ENCODE measurements around the gene PRPF40A. TPM values are rescaled to one million over a fixed set of nuclear protein-coding genes. Genes with fewer than 3 reads are reported as not detected.

PRPF40A gene
- total and polyA plus RNA-seq, 10 of the 15 experiments (the other 5 are each of a cell fraction or from before 2014, with no cell fraction given): 97.8 to 197 (median 144) TPM

DNA sequence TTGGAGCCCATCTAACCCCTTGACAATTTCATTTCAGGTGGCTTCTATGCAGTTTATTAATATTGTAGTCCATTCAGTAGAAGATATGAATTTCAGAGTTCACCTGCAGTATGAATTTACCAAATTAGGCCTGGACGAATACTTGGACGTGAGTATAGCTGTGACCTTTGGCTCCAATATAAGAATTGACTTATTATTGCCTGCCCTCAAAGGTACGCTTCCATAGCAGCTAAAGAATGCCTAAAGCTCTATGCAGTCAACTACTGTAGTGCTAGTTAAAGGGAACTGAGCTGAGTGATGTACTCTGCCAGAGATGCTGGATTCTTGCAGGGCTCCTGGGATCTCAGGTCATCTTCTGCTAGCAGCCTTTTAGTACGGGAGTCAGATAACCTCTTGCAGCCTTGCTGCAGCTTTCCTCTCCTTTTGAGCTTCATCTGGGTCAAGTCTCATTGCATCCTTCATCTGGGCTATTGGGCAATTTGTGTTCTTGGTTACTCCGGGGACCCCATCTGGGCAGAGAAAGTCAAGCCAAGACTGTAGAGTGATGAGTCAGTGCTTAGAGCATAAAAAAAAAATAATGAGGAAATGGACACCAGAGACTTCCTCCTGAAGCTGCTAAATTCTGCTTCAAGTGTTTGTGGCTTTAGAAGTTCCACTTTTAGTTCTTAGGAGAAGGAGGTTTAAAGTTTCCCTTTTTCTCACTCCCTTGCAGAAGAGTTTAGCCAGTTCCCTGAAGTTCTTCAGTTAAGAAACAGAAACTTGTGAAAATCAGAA, 105.6 kb downstream of the PRPF40A start (continued):
- TF ChIP-seq IKZF2 (IDR thresholded peaks at IDR 0.05) (peak; percentile 92 to 96), MEF2B (IDR thresholded peaks at IDR 0.05; ENCODE audit: partially characterized antibody, poor library complexity, severe bottlenecking) (peak; percentile 66), EGR1 (IDR thresholded peaks at IDR 0.05; ENCODE audit: borderline replicate concordance in 1 of 2, low read depth in 2 of 2, low read length in 2 of 2) (no peak), SUZ12 (IDR thresholded peaks at IDR 0.05; ENCODE audit: unreplicated experiment) (no peak), HCFC1 (IDR thresholded peaks at IDR 0.05; ENCODE audit: low read length) (no peak), ETV6 (conservative IDR thresholded peaks at IDR 0.05 in 1 of 2, IDR thresholded peaks at IDR 0.05 in 1 of 2; ENCODE audit: borderline replicate concordance in 1 of 2, low read depth in 1 of 2) (peak in 1 of 2 experiments; percentile 89; a peak in 2 of 4 replicates), PAX8 (IDR thresholded peaks at IDR 0.05) (no peak), BHLHE40 (IDR thresholded peaks at IDR 0.05; ENCODE audit: borderline replicate concordance in 1 of 2, low read depth in 2 of 2, low read length in 1 of 2) (0 out of 4 replicates have a peak, but pooled peaks of 1 of the 2 experiments have one; percentile 9), ZBTB33 (IDR thresholded peaks at IDR 0.05) (no peak), BMI1 (IDR thresholded peaks at IDR 0.05; ENCODE audit: borderline replicate concordance) (peak; percentile 36; the same call in 1 of the 2 replicates), IKZF1 (conservative IDR thresholded peaks at IDR 0.05) (peak; percentile 87), NBN (IDR thresholded peaks at IDR 0.05) (peak; percentile 62), NR2C2 (IDR thresholded peaks at IDR 0.05; ENCODE audit: borderline replicate concordance, control insufficient read depth, insufficient read length, low read depth) (no peak), CREB1 (IDR thresholded peaks at IDR 0.05; ENCODE audit: low read depth) (peak; percentile 43; the same call in 1 of the 2 replicates), PAX5 (IDR thresholded peaks at IDR 0.05; ENCODE audit: borderline replicate concordance, low read depth, low read length) (0 out of 2 replicates have a peak, but pooled peaks have one; percentile 26), MEF2A (IDR thresholded peaks at IDR 0.05; ENCODE audit: insufficient read depth, low read depth, low read length) (peak; percentile 70; the same call in 1 of the 2 replicates), MLLT1 (IDR thresholded peaks at IDR 0.05) (0 out of 2 replicates have a peak, but pooled peaks have one; percentile 24), ZNF384 (IDR thresholded peaks at IDR 0.05; ENCODE audit: borderline replicate concordance, low read depth, low read length) (peak; percentile 88), RBBP5 (conservative IDR thresholded peaks at IDR 0.05) (no peak)
- TF ChIP-seq, protein P1, sequence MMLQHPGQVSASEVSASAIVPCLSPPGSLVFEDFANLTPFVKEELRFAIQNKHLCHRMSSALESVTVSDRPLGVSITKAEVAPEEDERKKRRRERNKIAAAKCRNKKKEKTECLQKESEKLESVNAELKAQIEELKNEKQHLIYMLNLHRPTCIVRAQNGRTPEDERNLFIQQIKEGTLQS (IDR thresholded peaks at IDR 0.05; ENCODE audit: borderline replicate concordance, extremely low read depth, low read depth, low read length): no peak
- TF ChIP-seq, protein P2, sequence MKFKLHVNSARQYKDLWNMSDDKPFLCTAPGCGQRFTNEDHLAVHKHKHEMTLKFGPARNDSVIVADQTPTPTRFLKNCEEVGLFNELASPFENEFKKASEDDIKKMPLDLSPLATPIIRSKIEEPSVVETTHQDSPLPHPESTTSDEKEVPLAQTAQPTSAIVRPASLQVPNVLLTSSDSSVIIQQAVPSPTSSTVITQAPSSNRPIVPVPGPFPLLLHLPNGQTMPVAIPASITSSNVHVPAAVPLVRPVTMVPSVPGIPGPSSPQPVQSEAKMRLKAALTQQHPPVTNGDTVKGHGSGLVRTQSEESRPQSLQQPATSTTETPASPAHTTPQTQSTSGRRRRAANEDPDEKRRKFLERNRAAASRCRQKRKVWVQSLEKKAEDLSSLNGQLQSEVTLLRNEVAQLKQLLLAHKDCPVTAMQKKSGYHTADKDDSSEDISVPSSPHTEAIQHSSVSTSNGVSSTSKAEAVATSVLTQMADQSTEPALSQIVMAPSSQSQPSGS (IDR thresholded peaks at IDR 0.05; ENCODE audit: low read length): peak; percentile 68; the same call in 1 of the 2 replicates
- TF ChIP-seq, protein P3, sequence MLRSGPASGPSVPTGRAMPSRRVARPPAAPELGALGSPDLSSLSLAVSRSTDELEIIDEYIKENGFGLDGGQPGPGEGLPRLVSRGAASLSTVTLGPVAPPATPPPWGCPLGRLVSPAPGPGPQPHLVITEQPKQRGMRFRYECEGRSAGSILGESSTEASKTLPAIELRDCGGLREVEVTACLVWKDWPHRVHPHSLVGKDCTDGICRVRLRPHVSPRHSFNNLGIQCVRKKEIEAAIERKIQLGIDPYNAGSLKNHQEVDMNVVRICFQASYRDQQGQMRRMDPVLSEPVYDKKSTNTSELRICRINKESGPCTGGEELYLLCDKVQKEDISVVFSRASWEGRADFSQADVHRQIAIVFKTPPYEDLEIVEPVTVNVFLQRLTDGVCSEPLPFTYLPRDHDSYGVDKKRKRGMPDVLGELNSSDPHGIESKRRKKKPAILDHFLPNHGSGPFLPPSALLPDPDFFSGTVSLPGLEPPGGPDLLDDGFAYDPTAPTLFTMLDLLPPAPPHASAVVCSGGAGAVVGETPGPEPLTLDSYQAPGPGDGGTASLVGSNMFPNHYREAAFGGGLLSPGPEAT (IDR thresholded peaks at IDR 0.05; ENCODE audit: low read depth): peak; percentile 82; the same call in 1 of the 2 replicates

All from GM12878 (cell line).